HepG2 (cell line): Measurements from ENCODE around the gene C16orf95. TPM values are rescaled to one million over a fixed set of nuclear protein-coding genes. Genes with fewer than 3 reads are reported as not detected.
A peak's percentile ranks its signal among the peaks of the same experiment; 100 is the strongest.

ENCODE experiments used
- ARID4A ChIP-seq: sonication (generic); formaldehyde crosslinking; IDR thresholded peaks from 2 replicates; pipeline ENCODE4 v1.5.0; 2020; ENCODE audit warnings: mild to moderate bottlenecking, missing genetic modification reagents, borderline replicate concordance
- CHD4 ChIP-seq: fragments of 200-600 bp; sonication (generic); IDR thresholded peaks from 2 replicates; pipeline ENCODE4 v1.7.0; 2017; ENCODE audit warnings: mild to moderate bottlenecking, low read length, borderline replicate concordance
- FOXK1 ChIP-seq: sonication (generic); formaldehyde crosslinking; IDR thresholded peaks from 2 replicates; pipeline ENCODE4 v1.4.0; 2020; ENCODE audit warnings: low read depth, missing genetic modification reagents, borderline replicate concordance
- HBP1 ChIP-seq: IDR thresholded peaks from 2 replicates; pipeline ENCODE4 v1.6.1; 2016; ENCODE audit warnings: low read depth, control low read depth
- HNRNPL ChIP-seq: fragments of 200-400 bp; formaldehyde crosslinking; IDR thresholded peaks from 2 replicates; pipeline ENCODE4 v1.6.1; 2017; ENCODE audit warnings: mild to moderate bottlenecking, low read depth, low read length
- RBM22 ChIP-seq: fragments of 200-400 bp; formaldehyde crosslinking; optimal IDR thresholded peaks from 2 replicates; pipeline ENCODE3; 2017; ENCODE audit warnings: mild to moderate bottlenecking, low read length, moderate library complexity
- REPIN1 ChIP-seq: sonication (generic); formaldehyde crosslinking; IDR thresholded peaks from 2 replicates; pipeline ENCODE4 v1.8.0; 2022; ENCODE audit warnings: missing genetic modification reagents, low read depth, mild to moderate bottlenecking, borderline replicate concordance
- XRCC5 ChIP-seq: fragments of 200-400 bp; formaldehyde crosslinking; optimal IDR thresholded peaks from 2 replicates; pipeline ENCODE3; 2017; ENCODE audit warnings: mild to moderate bottlenecking, low read length
- ZBTB7B ChIP-seq: sonication (generic); formaldehyde crosslinking; IDR thresholded peaks from 2 replicates; pipeline ENCODE4 v1.4.0; 2020; ENCODE audit warnings: missing genetic modification reagents
- ZNF235 ChIP-seq: sonication (generic); formaldehyde crosslinking; IDR thresholded peaks from 2 replicates; pipeline ENCODE4 v1.8.1; 2023; ENCODE audit warnings: mild to moderate bottlenecking, missing genetic modification reagents, borderline replicate concordance
- ZNF263 ChIP-seq: sonication (generic); formaldehyde crosslinking; IDR thresholded peaks from 2 replicates; pipeline ENCODE4 v1.4.0; 2020; ENCODE audit warnings: missing genetic modification reagents
- ZNF432 ChIP-seq: sonication (generic); formaldehyde crosslinking; IDR thresholded peaks from 2 replicates; pipeline ENCODE4 v1.5.0; 2020; ENCODE audit warnings: missing genetic modification reagents, mild to moderate bottlenecking, borderline replicate concordance
- ZNF564 ChIP-seq: sonication (generic); formaldehyde crosslinking; IDR thresholded peaks from 2 replicates; pipeline ENCODE4 v1.8.1; 2023; ENCODE audit warnings: mild to moderate bottlenecking, missing genetic modification reagents
- ZNF891 ChIP-seq: sonication (generic); formaldehyde crosslinking; IDR thresholded peaks from 2 replicates; pipeline ENCODE4 v1.5.0; 2020; ENCODE audit warnings: mild to moderate bottlenecking, missing genetic modification reagents
- polyA plus RNA-seq, 8 experiments: library from polyadenylated mRNA; depleted of rRNA in 3 of 8; stranded (reverse) in 7 of 8; unstranded in 1 of 8; fragments of >200 nt; fragmentation: Illumina TruSeq in 4 of 8; extraction: Trizol in 4 of 8; gene quantifications; 2 replicates each; pipeline versions ENCODE4 v1.2.1 to v1.2.3, GENCODE V29; 2011 to 2016; ENCODE audit warnings: low read depth in 4 of 8, missing spikeins in 1 of 8, mixed read lengths in 1 of 8; ENCODE audit not compliant: insufficient read depth in 1 of 8
- total RNA-seq, 5 experiments: library from RNA; depleted of rRNA; stranded (reverse); fragments of >200 nt; fragmentation: Illumina TruSeq; extraction: Trizol; gene quantifications; 2 replicates each; pipeline ENCODE4 v1.2.3, GENCODE V29; 2016; ENCODE audit warnings: low read depth in 1 of 5
- TF ChIP-seq, protein P1 (sequence below): sonication (generic); formaldehyde crosslinking; IDR thresholded peaks from 2 replicates; pipeline ENCODE4 v1.4.0; 2020; ENCODE audit warnings: missing genetic modification reagents
- TF ChIP-seq, protein P2 (sequence below): sonication (generic); formaldehyde crosslinking; IDR thresholded peaks from 2 replicates; pipeline ENCODE4 v1.8.1; 2023; ENCODE audit warnings: mild to moderate bottlenecking, inconsistent platforms, moderate library complexity, missing genetic modification reagents, borderline replicate concordance
- TF ChIP-seq, protein P3 (sequence below): sonication (generic); formaldehyde crosslinking; IDR thresholded peaks from 2 replicates; pipeline ENCODE4 v1.5.0; 2020; ENCODE audit warnings: mild to moderate bottlenecking, missing genetic modification reagents, moderate library complexity

C16orf95 gene
- total and polyA plus RNA-seq, 2 of the 13 experiments (the other 11 are each of a cell fraction or from before 2014, with no cell fraction given) = 2.8 to 8.6 TPM

GRCh38 chr16:87324411-87325275 is 7.5 kb upstream of the C16orf95 start (continued):
- TF ChIP-seq CHD4 = 0 out of 2 replicates have a peak, but pooled peaks have one; percentile 27
- TF ChIP-seq, protein P1, sequence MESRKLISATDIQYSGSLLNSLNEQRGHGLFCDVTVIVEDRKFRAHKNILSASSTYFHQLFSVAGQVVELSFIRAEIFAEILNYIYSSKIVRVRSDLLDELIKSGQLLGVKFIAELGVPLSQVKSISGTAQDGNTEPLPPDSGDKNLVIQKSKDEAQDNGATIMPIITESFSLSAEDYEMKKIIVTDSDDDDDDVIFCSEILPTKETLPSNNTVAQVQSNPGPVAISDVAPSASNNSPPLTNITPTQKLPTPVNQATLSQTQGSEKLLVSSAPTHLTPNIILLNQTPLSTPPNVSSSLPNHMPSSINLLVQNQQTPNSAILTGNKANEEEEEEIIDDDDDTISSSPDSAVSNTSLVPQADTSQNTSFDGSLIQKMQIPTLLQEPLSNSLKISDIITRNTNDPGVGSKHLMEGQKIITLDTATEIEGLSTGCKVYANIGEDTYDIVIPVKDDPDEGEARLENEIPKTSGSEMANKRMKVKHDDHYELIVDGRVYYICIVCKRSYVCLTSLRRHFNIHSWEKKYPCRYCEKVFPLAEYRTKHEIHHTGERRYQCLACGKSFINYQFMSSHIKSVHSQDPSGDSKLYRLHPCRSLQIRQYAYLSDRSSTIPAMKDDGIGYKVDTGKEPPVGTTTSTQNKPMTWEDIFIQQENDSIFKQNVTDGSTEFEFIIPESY = peak; percentile 89
- 0 out of 2 replicates have a peak, but pooled peaks have one; percentile 33 for TF ChIP-seq ZNF564
- TF ChIP-seq ZNF235 (CRISPR knock-in tag) = no peak
- 0 out of 2 replicates have a peak, but pooled peaks have one; percentile 50 for TF ChIP-seq ARID4A (CRISPR knock-in tag)
- no peak for TF ChIP-seq FOXK1 (CRISPR knock-in tag)
- TF ChIP-seq ZNF263 (CRISPR knock-in tag) = peak; percentile 88
- TF ChIP-seq, protein P2, sequence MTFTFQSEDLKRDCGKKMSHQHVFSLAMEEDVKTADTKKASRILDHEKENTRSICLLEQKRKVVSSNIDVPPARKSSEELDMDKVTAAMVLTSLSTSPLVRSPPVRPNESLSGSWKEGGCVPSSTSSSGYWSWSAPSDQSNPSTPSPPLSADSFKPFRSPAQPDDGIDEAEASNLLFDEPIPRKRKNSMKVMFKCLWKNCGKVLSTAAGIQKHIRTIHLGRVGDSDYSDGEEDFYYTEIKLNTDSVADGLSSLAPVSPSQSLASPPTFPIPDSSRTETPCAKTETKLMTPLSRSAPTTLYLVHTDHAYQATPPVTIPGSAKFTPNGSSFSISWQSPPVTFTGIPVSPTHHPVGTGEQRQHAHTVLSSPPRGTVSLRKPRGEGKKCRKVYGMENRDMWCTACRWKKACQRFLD = peak; percentile 44; the same call in 1 of the 2 replicates
- peak; percentile 87 for TF ChIP-seq RBM22
- TF ChIP-seq XRCC5 = peak; percentile 59
- TF ChIP-seq ZNF432 (CRISPR knock-in tag) = no peak
- TF ChIP-seq HNRNPL = peak; percentile 88
- peak; percentile 49; the same call in 1 of the 2 replicates for TF ChIP-seq REPIN1 (CRISPR knock-in tag)
- TF ChIP-seq, protein P3, sequence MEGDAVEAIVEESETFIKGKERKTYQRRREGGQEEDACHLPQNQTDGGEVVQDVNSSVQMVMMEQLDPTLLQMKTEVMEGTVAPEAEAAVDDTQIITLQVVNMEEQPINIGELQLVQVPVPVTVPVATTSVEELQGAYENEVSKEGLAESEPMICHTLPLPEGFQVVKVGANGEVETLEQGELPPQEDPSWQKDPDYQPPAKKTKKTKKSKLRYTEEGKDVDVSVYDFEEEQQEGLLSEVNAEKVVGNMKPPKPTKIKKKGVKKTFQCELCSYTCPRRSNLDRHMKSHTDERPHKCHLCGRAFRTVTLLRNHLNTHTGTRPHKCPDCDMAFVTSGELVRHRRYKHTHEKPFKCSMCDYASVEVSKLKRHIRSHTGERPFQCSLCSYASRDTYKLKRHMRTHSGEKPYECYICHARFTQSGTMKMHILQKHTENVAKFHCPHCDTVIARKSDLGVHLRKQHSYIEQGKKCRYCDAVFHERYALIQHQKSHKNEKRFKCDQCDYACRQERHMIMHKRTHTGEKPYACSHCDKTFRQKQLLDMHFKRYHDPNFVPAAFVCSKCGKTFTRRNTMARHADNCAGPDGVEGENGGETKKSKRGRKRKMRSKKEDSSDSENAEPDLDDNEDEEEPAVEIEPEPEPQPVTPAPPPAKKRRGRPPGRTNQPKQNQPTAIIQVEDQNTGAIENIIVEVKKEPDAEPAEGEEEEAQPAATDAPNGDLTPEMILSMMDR (CRISPR knock-in tag) = peak; percentile 85
- peak; percentile 56; the same call in 1 of the 2 replicates for TF ChIP-seq ZNF891
- TF ChIP-seq ZBTB7B = 0 out of 2 replicates have a peak, but pooled peaks have one; percentile 42
- TF ChIP-seq HBP1 (CRISPR knock-in tag) = 0 out of 2 replicates have a peak, but pooled peaks have one; percentile 32
